Measurements from ENCODE around the gene GALNT9.

DNA sequence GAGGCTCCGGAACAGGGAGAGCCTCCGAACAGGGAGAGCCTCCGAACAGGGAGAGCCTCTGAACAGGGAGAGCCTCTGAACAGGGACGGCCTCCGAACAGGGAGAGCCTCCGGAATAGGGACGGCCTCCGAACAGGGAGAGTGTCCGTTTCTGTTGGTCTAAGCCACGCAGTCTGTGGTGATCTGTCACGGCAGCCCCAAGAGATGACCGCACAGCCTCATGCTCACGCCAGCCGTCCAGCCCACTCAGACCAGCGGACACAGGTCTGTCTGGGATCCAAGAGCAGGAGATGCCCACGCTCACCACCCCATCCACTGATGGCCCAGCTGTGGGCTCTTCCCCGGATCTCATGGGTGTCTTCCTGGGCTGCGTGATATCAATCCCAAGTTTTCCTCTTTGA, 33.3 kb downstream of the GALNT9 start:
- no peak for TF ChIP-seq ARNTL (CRISPR knock-in tag; IDR thresholded peaks at IDR 0.05; ENCODE audit: borderline replicate concordance, low read depth)
- no peak for TF ChIP-seq ZFP3 (CRISPR knock-in tag; IDR thresholded peaks at IDR 0.05)
- TF ChIP-seq SNAI2 (CRISPR knock-in tag; IDR thresholded peaks at IDR 0.05): no peak
- TF ChIP-seq, protein P1, sequence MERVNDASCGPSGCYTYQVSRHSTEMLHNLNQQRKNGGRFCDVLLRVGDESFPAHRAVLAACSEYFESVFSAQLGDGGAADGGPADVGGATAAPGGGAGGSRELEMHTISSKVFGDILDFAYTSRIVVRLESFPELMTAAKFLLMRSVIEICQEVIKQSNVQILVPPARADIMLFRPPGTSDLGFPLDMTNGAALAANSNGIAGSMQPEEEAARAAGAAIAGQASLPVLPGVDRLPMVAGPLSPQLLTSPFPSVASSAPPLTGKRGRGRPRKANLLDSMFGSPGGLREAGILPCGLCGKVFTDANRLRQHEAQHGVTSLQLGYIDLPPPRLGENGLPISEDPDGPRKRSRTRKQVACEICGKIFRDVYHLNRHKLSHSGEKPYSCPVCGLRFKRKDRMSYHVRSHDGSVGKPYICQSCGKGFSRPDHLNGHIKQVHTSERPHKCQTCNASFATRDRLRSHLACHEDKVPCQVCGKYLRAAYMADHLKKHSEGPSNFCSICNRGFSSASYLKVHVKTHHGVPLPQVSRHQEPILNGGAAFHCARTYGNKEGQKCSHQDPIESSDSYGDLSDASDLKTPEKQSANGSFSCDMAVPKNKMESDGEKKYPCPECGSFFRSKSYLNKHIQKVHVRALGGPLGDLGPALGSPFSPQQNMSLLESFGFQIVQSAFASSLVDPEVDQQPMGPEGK (CRISPR knock-in tag; IDR thresholded peaks at IDR 0.05; ENCODE audit: borderline replicate concordance): no peak
- TF ChIP-seq OSR1 (CRISPR knock-in tag; IDR thresholded peaks at IDR 0.05): no peak
- no peak for TF ChIP-seq RARB (CRISPR knock-in tag; IDR thresholded peaks at IDR 0.05)
- no peak for TF ChIP-seq CSDC2 (CRISPR knock-in tag; IDR thresholded peaks at IDR 0.05)
- TF ChIP-seq ESRRG (CRISPR knock-in tag; IDR thresholded peaks at IDR 0.05): no peak
